Dedifferentiated amniotic fluid mesenchymal stem cell (primary cell): ENCODE data around the gene LLCFC1.

ENCODE experiments used
- DNase-seq: peaks from one replicate; pipeline ENCODE4 v3.0.0-alpha.2; 2016; ENCODE audit errors: extremely low spot score

The LLCFC1 gene

GRCh38 chr7:142939226-142939910, at the start of gene LLCFC1:
LLCFC1 (plus strand) TSS chr7:142939484; CDS start chr7:142939622, 138 bp downstream.
- DNase-seq: no peak

DNA sequence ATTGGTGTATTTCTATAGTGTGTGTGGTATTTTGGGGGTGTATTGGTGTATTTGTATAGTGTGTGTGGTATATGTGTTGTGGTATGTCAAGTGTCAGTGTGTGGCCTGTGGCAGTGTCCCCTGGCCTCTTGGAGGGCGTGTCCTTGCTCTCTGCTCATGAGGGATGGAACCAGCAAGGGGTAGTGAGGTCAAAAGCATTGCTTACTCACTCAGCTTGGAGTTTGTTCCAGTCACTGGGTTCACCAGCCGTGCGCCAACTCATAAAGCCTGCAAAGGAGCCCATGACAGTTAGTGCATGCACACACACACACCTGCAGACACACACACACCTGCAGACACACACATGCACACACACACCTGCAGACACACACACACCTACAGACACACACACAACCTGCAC, 49.5 kb upstream of the LLCFC1 start:
- DNase-seq: no peak

GRCh38 chr7:142890874-142891485, 48.3 kb upstream of the LLCFC1 start:
- DNase-seq: no peak

GRCh38 chr7:142891490-142892082, 47.7 kb upstream of the LLCFC1 start:
- no peak for DNase-seq

GRCh38 chr7:142892951-142893350, 46.3 kb upstream of the LLCFC1 start:
- DNase-seq: no peak

DNA sequence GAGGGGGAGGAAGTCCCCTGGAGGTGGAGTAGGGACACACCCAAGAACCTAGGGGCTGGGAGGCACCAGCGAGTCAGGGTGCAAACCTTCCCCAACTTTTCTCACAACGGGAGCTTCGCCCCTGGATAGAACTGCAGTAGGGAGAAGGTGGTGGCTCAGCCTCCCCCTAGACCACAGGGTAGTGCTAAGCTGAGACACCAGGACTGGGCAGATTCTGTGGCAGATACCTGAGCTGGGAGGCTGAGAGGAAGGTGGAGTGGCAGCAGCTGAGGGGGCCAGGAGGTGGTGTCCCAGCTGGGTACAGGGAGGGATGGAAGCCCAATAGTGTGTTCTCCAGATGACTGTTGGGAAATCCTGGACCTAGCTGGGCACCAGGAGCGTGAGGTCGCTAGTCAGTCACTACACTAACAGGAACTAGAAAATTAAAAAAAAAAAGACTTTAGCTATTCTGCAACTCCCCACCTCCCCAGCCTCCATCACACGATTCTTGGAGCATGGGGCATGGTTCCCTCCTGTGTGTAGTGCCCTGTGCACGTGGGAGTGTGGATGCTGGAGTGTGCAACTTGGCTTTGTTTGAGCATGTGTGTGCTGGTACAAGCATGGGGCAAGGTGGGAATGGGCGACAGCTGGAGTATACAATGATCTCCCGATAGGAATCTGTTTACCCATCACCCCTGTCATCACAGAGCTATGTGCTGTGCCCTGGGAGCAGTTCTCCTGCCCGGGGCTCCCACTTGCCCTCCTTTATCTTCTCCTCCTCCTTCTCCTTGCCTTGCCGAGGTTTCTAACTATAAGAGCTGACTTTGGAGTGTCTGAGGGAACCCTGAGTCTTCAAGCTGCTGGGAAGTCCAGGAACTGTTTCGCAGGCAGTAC, 44.9 kb upstream of the LLCFC1 start:
- no peak for DNase-seq

GRCh38 chr7:142894985-142895593, 44.2 kb upstream of the LLCFC1 start:
- DNase-seq: no peak

DNA sequence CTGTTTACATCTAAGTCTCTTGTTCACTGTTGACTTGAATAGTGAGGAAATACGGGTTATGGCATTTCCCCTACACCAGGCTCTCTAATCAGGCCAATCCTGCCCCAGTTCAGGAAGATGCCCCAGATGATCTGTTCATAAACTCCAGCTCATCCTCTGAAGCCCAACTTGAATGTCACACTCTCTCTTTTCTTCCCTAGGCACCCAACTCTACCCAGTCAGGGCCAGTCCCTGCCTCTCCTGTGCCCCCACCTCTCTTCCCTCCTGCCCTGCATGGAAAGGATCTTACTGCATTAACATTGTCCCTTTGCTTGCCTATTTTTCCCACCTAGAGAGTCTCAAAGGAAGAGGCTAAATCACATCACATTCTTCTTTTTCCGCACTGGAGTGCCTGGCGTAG, 43.1 kb upstream of the LLCFC1 start:
- no peak for DNase-seq

GRCh38 chr7:142896741-142897379, 42.4 kb upstream of the LLCFC1 start:
- no peak for DNase-seq

DNA sequence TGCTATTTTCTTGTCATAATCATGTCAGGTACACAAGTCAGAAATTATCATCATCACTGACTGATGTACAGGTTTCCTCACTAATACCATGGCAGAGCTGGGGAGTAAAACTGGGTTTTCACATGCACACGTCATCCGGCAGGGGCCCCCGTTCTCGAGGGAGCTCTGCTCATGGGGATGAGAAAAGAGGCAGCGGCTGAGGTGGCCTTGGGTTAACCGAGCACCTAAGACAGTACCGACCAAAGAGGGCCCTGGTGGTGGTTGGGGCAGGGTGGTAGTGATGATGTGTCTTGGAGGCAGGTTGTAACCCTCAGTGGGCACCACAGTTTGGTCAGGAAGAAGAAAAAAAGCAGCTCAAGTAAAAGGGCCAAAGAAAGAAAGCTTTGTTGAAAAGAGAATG, 41.6 kb upstream of the LLCFC1 start:
- DNase-seq: no peak

GRCh38 chr7:142898377-142899170, 40.7 kb upstream of the LLCFC1 start:
- DNase-seq: no peak

- DNase-seq: no peak
Observed at GRCh38 chr7:142899661-142900060, 39.6 kb upstream of the LLCFC1 start.

DNA sequence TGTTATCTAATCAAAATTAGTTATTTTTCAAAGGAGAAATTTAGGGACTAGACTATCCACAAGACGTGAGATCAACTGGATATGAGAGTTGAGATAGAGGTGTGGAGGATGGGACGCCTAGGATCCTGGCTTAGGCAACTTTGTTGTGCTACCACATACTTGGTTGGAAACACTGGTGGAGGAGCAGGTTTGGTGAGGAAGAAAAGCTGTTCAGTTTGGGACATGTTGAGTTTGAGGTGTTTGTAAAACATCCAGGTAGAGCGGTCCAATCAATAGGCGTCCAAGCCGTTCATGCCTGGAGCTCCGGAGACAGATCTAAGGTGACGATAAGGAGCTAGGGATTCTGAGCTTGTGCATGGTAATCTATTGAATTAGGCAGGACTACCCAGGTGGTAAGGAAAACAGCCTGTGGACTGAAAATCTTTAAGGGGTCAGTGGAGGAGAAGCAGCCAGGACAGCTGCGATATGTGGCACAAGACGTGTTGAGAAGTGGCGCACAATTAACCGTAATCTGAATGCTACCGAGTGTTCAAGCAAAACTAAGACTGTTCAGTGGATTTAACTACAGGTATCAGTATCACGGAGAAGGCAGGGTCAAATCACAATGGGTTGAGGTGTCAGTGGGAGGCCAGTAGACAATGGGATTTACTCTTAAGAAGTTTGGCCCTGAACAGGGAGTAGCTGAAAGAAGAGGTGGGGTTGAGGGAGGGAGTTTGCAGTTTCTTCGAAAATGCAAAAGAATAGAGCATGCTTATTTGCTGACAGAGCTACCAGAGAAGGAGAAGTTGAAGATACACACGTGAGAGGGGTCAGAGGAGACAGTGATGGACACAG, 37.6 kb upstream of the LLCFC1 start:
- DNase-seq: no peak

DNA sequence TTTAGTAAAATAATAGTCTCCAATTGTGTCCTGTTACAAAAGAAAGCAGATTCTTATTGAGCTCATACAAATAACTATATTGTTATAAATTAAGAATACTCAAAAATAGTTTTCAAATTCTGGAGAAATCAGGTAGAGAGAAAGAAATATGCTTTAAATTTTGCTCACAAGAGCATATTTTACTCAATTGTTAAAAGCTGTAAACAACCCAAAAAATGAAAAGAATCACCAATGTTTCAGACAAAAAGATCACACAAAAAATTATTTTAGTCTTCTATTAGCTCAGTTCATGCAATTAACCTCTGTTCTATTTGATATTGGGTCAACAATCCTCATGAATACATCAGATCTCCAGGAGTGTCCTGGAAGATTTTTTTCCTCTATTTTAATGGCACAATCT, 35.2 kb upstream of the LLCFC1 start:
- no peak for DNase-seq

DNA sequence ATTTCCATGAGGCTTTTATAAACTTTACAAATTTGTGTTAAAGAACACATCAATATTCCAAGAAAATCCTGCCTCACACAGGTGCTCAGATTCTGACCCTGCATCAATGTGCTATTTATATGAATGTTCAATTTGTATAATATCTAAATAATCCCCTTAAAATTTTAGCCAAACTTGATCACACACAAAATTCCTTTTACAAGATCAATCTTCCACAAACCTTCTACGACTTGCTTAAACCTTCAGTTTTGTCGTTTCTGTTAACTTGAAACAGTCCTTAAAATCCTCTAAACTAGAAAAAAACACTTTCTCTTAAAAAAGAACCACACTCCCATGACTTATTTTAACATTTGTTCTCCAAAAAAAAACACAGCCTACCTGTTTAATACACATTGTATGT, 33.5 kb upstream of the LLCFC1 start:
- no peak for DNase-seq

GRCh38 chr7:142906643-142907042, 32.6 kb upstream of the LLCFC1 start:
- no peak for DNase-seq

GRCh38 chr7:142908290-142908689, 31.0 kb upstream of the LLCFC1 start:
- DNase-seq: no peak

- DNase-seq: no peak
Observed at GRCh38 chr7:142908921-142909890, 30.1 kb upstream of the LLCFC1 start.
